Measurements from ENCODE around the gene KCNE1. TPM values are rescaled to one million over a fixed set of nuclear protein-coding genes. Genes with fewer than 3 reads are reported as not detected.

KCNE1 gene
- total and polyA plus RNA-seq, 2 of the 13 experiments (the other 11 are each of a cell fraction or from before 2014, with no cell fraction given) = 0.35 TPM; not detected in 1

DNA sequence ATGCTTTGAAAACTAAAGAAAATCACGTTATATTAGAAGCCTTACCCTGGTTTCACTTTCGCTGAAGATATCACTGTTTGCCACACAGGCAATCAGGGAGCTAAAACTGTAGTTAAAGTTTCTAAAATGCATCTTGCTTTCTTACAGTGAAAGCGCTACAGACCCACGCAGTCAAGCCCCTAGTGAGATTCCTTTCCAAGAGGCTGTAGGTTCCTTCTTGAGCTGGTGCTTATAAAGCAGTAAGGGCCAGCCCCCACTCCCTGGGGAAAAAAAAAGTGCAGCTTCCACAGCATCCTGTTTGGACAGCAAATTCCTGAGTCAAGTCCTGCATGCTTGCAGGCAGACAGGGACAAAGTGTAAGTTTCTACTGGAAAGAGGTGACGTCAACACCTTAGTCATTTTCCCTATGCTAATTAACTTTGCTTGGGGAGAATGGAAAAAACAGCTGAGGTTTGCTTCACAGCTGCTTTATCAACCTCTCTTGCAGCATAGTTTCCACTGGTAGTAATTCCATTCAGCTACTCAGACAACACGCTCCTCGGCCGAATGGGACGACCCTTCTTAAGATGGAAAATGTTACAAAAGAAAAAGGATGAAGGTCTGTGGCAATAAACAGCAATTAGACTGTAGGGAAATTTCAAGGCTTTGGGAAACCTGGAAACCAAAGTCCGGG is 14.7 kb upstream of the KCNE1 start (continued):
- no peak for TF ChIP-seq TRIM24 (CRISPR knock-in tag; IDR thresholded peaks at IDR 0.05)
- TF ChIP-seq, protein P1, sequence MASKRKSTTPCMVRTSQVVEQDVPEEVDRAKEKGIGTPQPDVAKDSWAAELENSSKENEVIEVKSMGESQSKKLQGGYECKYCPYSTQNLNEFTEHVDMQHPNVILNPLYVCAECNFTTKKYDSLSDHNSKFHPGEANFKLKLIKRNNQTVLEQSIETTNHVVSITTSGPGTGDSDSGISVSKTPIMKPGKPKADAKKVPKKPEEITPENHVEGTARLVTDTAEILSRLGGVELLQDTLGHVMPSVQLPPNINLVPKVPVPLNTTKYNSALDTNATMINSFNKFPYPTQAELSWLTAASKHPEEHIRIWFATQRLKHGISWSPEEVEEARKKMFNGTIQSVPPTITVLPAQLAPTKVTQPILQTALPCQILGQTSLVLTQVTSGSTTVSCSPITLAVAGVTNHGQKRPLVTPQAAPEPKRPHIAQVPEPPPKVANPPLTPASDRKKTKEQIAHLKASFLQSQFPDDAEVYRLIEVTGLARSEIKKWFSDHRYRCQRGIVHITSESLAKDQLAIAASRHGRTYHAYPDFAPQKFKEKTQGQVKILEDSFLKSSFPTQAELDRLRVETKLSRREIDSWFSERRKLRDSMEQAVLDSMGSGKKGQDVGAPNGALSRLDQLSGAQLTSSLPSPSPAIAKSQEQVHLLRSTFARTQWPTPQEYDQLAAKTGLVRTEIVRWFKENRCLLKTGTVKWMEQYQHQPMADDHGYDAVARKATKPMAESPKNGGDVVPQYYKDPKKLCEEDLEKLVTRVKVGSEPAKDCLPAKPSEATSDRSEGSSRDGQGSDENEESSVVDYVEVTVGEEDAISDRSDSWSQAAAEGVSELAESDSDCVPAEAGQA (IDR thresholded peaks at IDR 0.05; ENCODE audit: low read depth) = no peak
- TF ChIP-seq, protein P1 (CRISPR knock-in tag; IDR thresholded peaks at IDR 0.05; ENCODE audit: borderline replicate concordance) = no peak
- TF ChIP-seq HIC2 (CRISPR knock-in tag; IDR thresholded peaks at IDR 0.05; ENCODE audit: low read depth) = no peak
- no peak for TF ChIP-seq MLLT10 (CRISPR knock-in tag; IDR thresholded peaks at IDR 0.05)
- peak; percentile 76 for TF ChIP-seq KDM6A (CRISPR knock-in tag; IDR thresholded peaks at IDR 0.05; ENCODE audit: low read depth)
- TF ChIP-seq CENPBD1 (CRISPR knock-in tag; IDR thresholded peaks at IDR 0.05; ENCODE audit: borderline replicate concordance, low read depth) = no peak
- TF ChIP-seq ZFP41 (CRISPR knock-in tag; IDR thresholded peaks at IDR 0.05; ENCODE audit: borderline replicate concordance) = no peak
- TF ChIP-seq ZNF589 (CRISPR knock-in tag; conservative IDR thresholded peaks at IDR 0.05) = no peak
- TF ChIP-seq MED1 (CRISPR knock-in tag; IDR thresholded peaks at IDR 0.05) = peak; percentile 86
- TF ChIP-seq PRPF4 (IDR thresholded peaks at IDR 0.05; ENCODE audit: low read depth, low read length, poor library complexity, severe bottlenecking) = no peak
- peak; percentile 76; the same call in 1 of the 2 replicates for TF ChIP-seq KMT2A (CRISPR knock-in tag; IDR thresholded peaks at IDR 0.05)
- TF ChIP-seq ETV5 (CRISPR knock-in tag; IDR thresholded peaks at IDR 0.05; ENCODE audit: borderline replicate concordance) = peak; percentile 90
- no peak for TF ChIP-seq KDM1A (CRISPR knock-in tag; IDR thresholded peaks at IDR 0.05)
- no peak for TF ChIP-seq ZNF33B (CRISPR knock-in tag; IDR thresholded peaks at IDR 0.05)
- peak; percentile 82 for TF ChIP-seq MAFF (IDR thresholded peaks at IDR 0.05; ENCODE audit: low read depth, low read length)
- TF ChIP-seq SMYD3 (CRISPR knock-in tag; IDR thresholded peaks at IDR 0.05) = no peak
- no peak for TF ChIP-seq ZNF33A (CRISPR knock-in tag; IDR thresholded peaks at IDR 0.05; ENCODE audit: borderline replicate concordance)
- no peak for TF ChIP-seq YY1 (IDR thresholded peaks at IDR 0.05; ENCODE audit: insufficient read depth, insufficient replicate concordance, low read depth, low read length)
- 0 out of 2 replicates have a peak, but pooled peaks have one; percentile 22 for TF ChIP-seq MIER2 (CRISPR knock-in tag; IDR thresholded peaks at IDR 0.05)
- TF ChIP-seq POLR2G (IDR thresholded peaks at IDR 0.05; ENCODE audit: low read depth, low read length) = peak; percentile 93
